Measurements from ENCODE around the gene KCNJ9.

DNA sequence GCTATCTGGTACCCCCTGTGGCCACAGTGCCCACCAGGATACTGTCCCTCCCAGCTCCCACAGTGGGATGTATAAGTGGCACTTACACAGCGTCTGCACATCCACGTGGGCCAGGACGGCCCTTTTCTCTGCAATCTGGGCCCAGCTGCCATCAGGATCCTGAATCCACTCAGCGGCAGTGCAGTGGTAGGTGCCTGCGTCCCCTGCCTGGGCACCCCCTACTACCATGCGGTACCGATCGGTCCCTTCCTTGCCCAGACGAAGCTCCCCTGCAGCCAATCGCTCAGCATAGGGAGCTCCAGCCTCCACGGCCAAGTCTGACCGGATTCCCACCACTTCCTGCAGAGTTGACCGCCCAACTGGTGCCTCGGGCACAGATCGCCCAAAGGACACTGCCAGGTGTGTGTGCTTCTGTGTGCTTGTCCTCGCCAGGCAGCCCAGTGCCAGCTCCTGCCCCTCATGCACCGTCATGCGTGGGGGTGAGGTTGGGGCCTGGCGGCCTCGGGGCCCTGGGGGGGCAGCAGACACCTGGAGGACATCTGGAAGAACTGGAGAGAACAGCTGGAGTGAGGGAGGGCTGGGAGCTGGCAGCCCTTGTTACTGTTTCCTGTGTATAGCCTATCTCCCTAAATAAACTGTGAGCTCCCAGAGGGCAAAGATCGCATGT, 12.4 kb downstream of the KCNJ9 start:
- TF ChIP-seq CTCF (IDR thresholded peaks at IDR 0.05; ENCODE audit: poor library complexity, severe bottlenecking): no peak
- no peak for TF ChIP-seq EZH2 (IDR thresholded peaks at IDR 0.05; ENCODE audit: borderline replicate concordance, insufficient read depth, low read length, poor library complexity, severe bottlenecking)

Data from neural cell (in vitro differentiated cells).